Breast epithelium (tissue), 4 donors: ENCODE measurements around the gene GABARAPL2. TPM values are rescaled to one million over a fixed set of nuclear protein-coding genes. Genes with fewer than 3 reads are reported as not detected.

ENCODE experiments used
- DNase-seq, 2 donors: peaks; one replicate each; pipeline ENCODE4 v3.0.0-alpha.2; 2019; ENCODE audit warnings: low spot score in 2 of 2
- H3K27ac ChIP-seq, 2 donors: fragments of 200-600 bp; sonication (generic) in 1 of 2; one replicate each; pipeline ENCODE4 v1.5.1; 2016 to 2019; ENCODE audit warnings: mild to moderate bottlenecking in 1 of 2
- H3K27me3 ChIP-seq, 2 donors: fragments of 200-600 bp; sonication (generic) in 1 of 2; one replicate each; pipeline versions ENCODE4 v1.5.1 to v1.6.0; 2017 to 2019; ENCODE audit warnings: control low read depth in 1 of 2, mild to moderate bottlenecking in 1 of 2
- H3K36me3 ChIP-seq: fragments of 200-600 bp; one replicate; pipeline ENCODE4 v1.5.1; 2019
- H3K4me1 ChIP-seq, 2 donors: fragments of 200-600 bp; sonication (generic); one replicate each; pipeline ENCODE4 v1.5.1; 2016 to 2019; ENCODE audit warnings: control low read depth in 1 of 2
- H3K4me3 ChIP-seq, 3 donors: fragments of 200-600 bp; sonication (generic); 1 replicate in 2 of 3; 2 replicates in 1 of 3; pipeline ENCODE4 v1.5.1; 2016 to 2019; ENCODE audit warnings: mild to moderate bottlenecking in 3 of 3, moderate library complexity in 2 of 3
- H3K9me3 ChIP-seq, 2 donors: fragments of 200-600 bp; sonication (generic) in 1 of 2; one replicate each; pipeline ENCODE4 v1.5.1; 2016 to 2019; ENCODE audit warnings: control low read depth in 1 of 2
- POLR2A ChIP-seq: fragments of 450-650 bp; IDR thresholded peaks from one replicate; pipeline ENCODE4 v1.6.1; 2016; ENCODE audit warnings: antibody characterized with exemption, mild to moderate bottlenecking, moderate library complexity
- POLR2AphosphoS5 ChIP-seq, 3 donors: sonication (generic); formaldehyde crosslinking; IDR thresholded peaks; one replicate each; pipeline ENCODE4 v1.6.1; 2017; ENCODE audit warnings: antibody characterized with exemption in 3 of 3
- intact Hi-C: fragments of 100-400 bp; cut with DNase I; formaldehyde crosslinking; loops from one replicate; pipeline ENCODE4 v1.15.1; 2023; ENCODE audit warnings: low total_unique reads
- total RNA-seq, 3 donors: library from RNA; depleted of rRNA; stranded (reverse); fragments of >200 nt; gene quantifications; one replicate each; pipeline ENCODE4 v1.1.0, GENCODE V29; 2016
- TF ChIP-seq, protein P1 (sequence below), 3 donors: fragments of 450-650 bp; IDR thresholded peaks; one replicate each; pipeline ENCODE4 v1.5.1; 2016 to 2017; ENCODE audit warnings: antibody characterized with exemption in 3 of 3, mild to moderate bottlenecking in 3 of 3, moderate library complexity in 3 of 3

Gene GABARAPL2
- total RNA-seq, 3 donors from 2014 or later = 95.2 to 128 (median 104) TPM

GRCh38 chr16:75573955-75574354 lies 7.8 kb downstream of the GABARAPL2 start:
- no peak for DNase-seq
- peaks cover 6% of the 10 kb centered on the region for H3K36me3 ChIP-seq
- H3K9me3 ChIP-seq = no peaks in the 10 kb centered on the region
- intact Hi-C loops = no loop called here
- no peaks in the 10 kb centered on the region for H3K27me3 ChIP-seq
- no peaks in the 10 kb centered on the region for H3K4me1 ChIP-seq
- TF ChIP-seq, protein P1, sequence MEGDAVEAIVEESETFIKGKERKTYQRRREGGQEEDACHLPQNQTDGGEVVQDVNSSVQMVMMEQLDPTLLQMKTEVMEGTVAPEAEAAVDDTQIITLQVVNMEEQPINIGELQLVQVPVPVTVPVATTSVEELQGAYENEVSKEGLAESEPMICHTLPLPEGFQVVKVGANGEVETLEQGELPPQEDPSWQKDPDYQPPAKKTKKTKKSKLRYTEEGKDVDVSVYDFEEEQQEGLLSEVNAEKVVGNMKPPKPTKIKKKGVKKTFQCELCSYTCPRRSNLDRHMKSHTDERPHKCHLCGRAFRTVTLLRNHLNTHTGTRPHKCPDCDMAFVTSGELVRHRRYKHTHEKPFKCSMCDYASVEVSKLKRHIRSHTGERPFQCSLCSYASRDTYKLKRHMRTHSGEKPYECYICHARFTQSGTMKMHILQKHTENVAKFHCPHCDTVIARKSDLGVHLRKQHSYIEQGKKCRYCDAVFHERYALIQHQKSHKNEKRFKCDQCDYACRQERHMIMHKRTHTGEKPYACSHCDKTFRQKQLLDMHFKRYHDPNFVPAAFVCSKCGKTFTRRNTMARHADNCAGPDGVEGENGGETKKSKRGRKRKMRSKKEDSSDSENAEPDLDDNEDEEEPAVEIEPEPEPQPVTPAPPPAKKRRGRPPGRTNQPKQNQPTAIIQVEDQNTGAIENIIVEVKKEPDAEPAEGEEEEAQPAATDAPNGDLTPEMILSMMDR (IDR thresholded peaks at IDR 0.05) = no peak
- TF ChIP-seq POLR2AphosphoS5 (IDR thresholded peaks at IDR 0.05) (no peak), POLR2A (no peak)
- H3K27ac ChIP-seq = no peak overlapping the region
- no peak overlapping the region for H3K4me3 ChIP-seq

- TF ChIP-seq POLR2AphosphoS5 (IDR thresholded peaks at IDR 0.05) = no peak
- TF ChIP-seq POLR2A = no peak
- TF ChIP-seq, protein P1 (IDR thresholded peaks at IDR 0.05) = no peak
- Histone ChIP-seq H3K27ac (no peak overlapping the region), H3K4me1 (no peaks in the 10 kb centered on the region), H3K36me3 (peaks cover 6% of the 10 kb centered on the region), H3K27me3 (no peaks in the 10 kb centered on the region), H3K9me3 (no peaks in the 10 kb centered on the region), H3K4me3 (no peak overlapping the region)
- intact Hi-C loops = no loop called here
- DNase-seq = no peak
These were observed 9.8 kb downstream of the GABARAPL2 start for GRCh38 chr16:75575958-75576357.

- no peak for TF ChIP-seq POLR2A
- TF ChIP-seq, protein P1 (IDR thresholded peaks at IDR 0.05) = no peak
- TF ChIP-seq POLR2AphosphoS5 (IDR thresholded peaks at IDR 0.05) = no peak
- Histone ChIP-seq H3K27ac (no peak overlapping the region), H3K27me3 (no peaks in the 10 kb centered on the region), H3K4me3 (no peak overlapping the region), H3K4me1 (no peaks in the 10 kb centered on the region), H3K36me3 (peaks cover 6% of the 10 kb centered on the region), H3K9me3 (no peaks in the 10 kb centered on the region)
- no peak for DNase-seq
- intact Hi-C loops = no loop called here
These were observed 10.2 kb downstream of the GABARAPL2 start for GRCh38 chr16:75576384-75576811.

- Histone ChIP-seq H3K36me3 (no peaks in the 10 kb centered on the region), H3K27ac (no peak overlapping the region), H3K4me3 (no peak overlapping the region), H3K9me3 (no peaks in the 10 kb centered on the region), H3K27me3 (no peaks in the 10 kb centered on the region), H3K4me1 (no peaks in the 10 kb centered on the region)
- intact Hi-C loops = no loop called here
- TF ChIP-seq, protein P1 (IDR thresholded peaks at IDR 0.05) = no peak
- TF ChIP-seq POLR2AphosphoS5 (IDR thresholded peaks at IDR 0.05) (no peak), POLR2A (no peak)
- DNase-seq = no peak
These were observed 12.0 kb downstream of the GABARAPL2 start for GRCh38 chr16:75578212-75578611.

GRCh38 chr16:75578725-75579124 lies 12.5 kb downstream of the GABARAPL2 start:
- Histone ChIP-seq H3K4me1 (no peaks in the 10 kb centered on the region), H3K9me3 (no peaks in the 10 kb centered on the region), H3K4me3 (no peak overlapping the region), H3K27me3 (no peaks in the 10 kb centered on the region), H3K36me3 (no peaks in the 10 kb centered on the region), H3K27ac (no peak overlapping the region)
- TF ChIP-seq, protein P1 (IDR thresholded peaks at IDR 0.05) = no peak
- no peak for TF ChIP-seq POLR2AphosphoS5 (IDR thresholded peaks at IDR 0.05)
- intact Hi-C loops = no loop called here
- DNase-seq = no peak
